ENCODE measurements around the gene CDPF1.
"Not testable (repeated sequence)": the region's sequence is repeated elsewhere in the genome, so short reads cannot be mapped to it uniquely, and the experiment has no call there.

CDPF1 gene

GRCh38 chr22:46224898-46225290, 25.2 kb downstream of the CDPF1 start:
- no peak for DNase-seq (ENCODE audit: low spot score)

- no peak for DNase-seq (ENCODE audit: low spot score)
Measured at GRCh38 chr22:46224044-46224897, 25.8 kb downstream of the CDPF1 start.

- DNase-seq (ENCODE audit: low spot score): no peak
Measured at GRCh38 chr22:46220921-46221320, 29.2 kb downstream of the CDPF1 start.

- DNase-seq (ENCODE audit: low spot score): no peak
Measured at GRCh38 chr22:46219636-46220035, 30.5 kb downstream of the CDPF1 start.

- no peak for DNase-seq (ENCODE audit: low spot score)
Measured at GRCh38 chr22:46214616-46215015, 35.5 kb downstream of the CDPF1 start.

GRCh38 chr22:46214149-46214548, 35.9 kb downstream of the CDPF1 start:
- DNase-seq (ENCODE audit: low spot score): no peak

GRCh38 chr22:46213052-46213451, 37.0 kb downstream of the CDPF1 start:
- DNase-seq (ENCODE audit: low spot score): no peak

GRCh38 chr22:46212195-46212594, 37.9 kb downstream of the CDPF1 start:
- no peak for DNase-seq (ENCODE audit: low spot score)

- DNase-seq (ENCODE audit: low spot score): no peak
Measured at GRCh38 chr22:46209262-46209661, 40.8 kb downstream of the CDPF1 start.

GRCh38 chr22:46203601-46203980, 46.5 kb downstream of the CDPF1 start:
- no peak for DNase-seq (ENCODE audit: low spot score)

- DNase-seq (ENCODE audit: low spot score): no peak
Measured at GRCh38 chr22:46202897-46203600, 47.0 kb downstream of the CDPF1 start.

- DNase-seq (ENCODE audit: low spot score): no peak
Measured at GRCh38 chr22:46201059-46201757, 48.9 kb downstream of the CDPF1 start.

GRCh38 chr22:46198806-46199205, 51.3 kb downstream of the CDPF1 start:
- DNase-seq (ENCODE audit: low spot score): not testable (repeated sequence)

GRCh38 chr22:46198274-46198673, 51.8 kb downstream of the CDPF1 start:
- DNase-seq (ENCODE audit: low spot score): no peak

GRCh38 chr22:46196278-46196677, 53.8 kb downstream of the CDPF1 start:
- no peak for DNase-seq (ENCODE audit: low spot score)

- DNase-seq (ENCODE audit: low spot score): no peak
Measured at GRCh38 chr22:46195487-46196165, 54.5 kb downstream of the CDPF1 start.

Measured in CD4-positive, alpha-beta T cell treated with Interleukin-6 at 100 ng/mL for 8 hours (primary cell).